Neural cell (in vitro differentiated cells): ENCODE data around the gene PTPRR. TPM values are rescaled to one million over a fixed set of nuclear protein-coding genes. Genes with fewer than 3 reads are reported as not detected.

Source experiments
- H2AFZ ChIP-seq: fragments of 200-600, 300-800 bp; sonication (generic), shearing (Covaris generic); 2 replicates; pipeline ENCODE4 v1.6.0; 2014; ENCODE audit warnings: low read depth, mild to moderate bottlenecking, antibody characterized with exemption, low read length, moderate library complexity
- H3F3A ChIP-seq: fragments of 200-600 bp; shearing (Covaris generic); 2 replicates; pipeline ENCODE4 v1.6.1; 2016; ENCODE audit warnings: mild to moderate bottlenecking, moderate library complexity, mixed read lengths, antibody characterized with exemption, low read length; ENCODE audit not compliant: insufficient read depth, poor library complexity, severe bottlenecking
- H3K27ac ChIP-seq: fragments of 200-600, 300-800 bp; sonication (generic), shearing (Covaris generic); 2 replicates; pipeline ENCODE4 v1.5.1; 2014; ENCODE audit warnings: mild to moderate bottlenecking, low read length, moderate library complexity
- H3K27me3 ChIP-seq: fragments of 300-800, 200-600 bp; sonication (generic), shearing (Covaris generic); 2 replicates; pipeline ENCODE4 v1.6.0; 2014; ENCODE audit warnings: mild to moderate bottlenecking, low read depth, low read length, moderate library complexity; ENCODE audit not compliant: insufficient read depth
- H3K36me3 ChIP-seq: fragments of 300-800, 200-600 bp; sonication (generic), shearing (Covaris generic); 2 replicates; pipeline ENCODE4 v1.5.1; 2014; ENCODE audit warnings: mild to moderate bottlenecking, antibody characterized with exemption, low read length, moderate library complexity; ENCODE audit not compliant: insufficient read depth
- H3K4me2 ChIP-seq: fragments of 300-800, 200-600 bp; sonication (generic), shearing (Covaris generic); 2 replicates; pipeline ENCODE4 v1.6.0; 2014; ENCODE audit warnings: mild to moderate bottlenecking, low read length
- H3K4me3 ChIP-seq: fragments of 300-800, 200-600 bp; sonication (generic), shearing (Covaris generic); 2 replicates; pipeline ENCODE4 v1.5.1; 2014; ENCODE audit warnings: mild to moderate bottlenecking, low read length, moderate library complexity
- H3K79me2 ChIP-seq: fragments of 200-600 bp; shearing (Covaris generic); replicated peaks from 2 replicates; pipeline ENCODE4 v1.6.0; 2014; ENCODE audit warnings: mild to moderate bottlenecking, low read length, moderate library complexity; ENCODE audit not compliant: insufficient read depth
- H3K9ac ChIP-seq: fragments of 300-800, 200-600 bp; sonication (generic), shearing (Covaris generic); 2 replicates; pipeline ENCODE4 v1.6.1; 2016; ENCODE audit warnings: mild to moderate bottlenecking, low read length, mixed read lengths
- H3K9me2 ChIP-seq: fragments of 200-600 bp; shearing (Covaris generic); 2 replicates; pipeline ENCODE4 v1.6.1; 2016; ENCODE audit warnings: mild to moderate bottlenecking, low read length, mixed read lengths; ENCODE audit not compliant: insufficient read depth
- H3K9me3 ChIP-seq: fragments of 200-600, 300-800 bp; sonication (generic), shearing (Covaris generic); 2 replicates; pipeline ENCODE4 v1.6.1; 2016; ENCODE audit warnings: mild to moderate bottlenecking, mixed run types, low read length, moderate library complexity, mixed read lengths
- H4K20me1 ChIP-seq: fragments of 200-600 bp; shearing (Covaris generic); 2 replicates; pipeline ENCODE4 v1.6.1; 2016; ENCODE audit warnings: mild to moderate bottlenecking, mixed run types; ENCODE audit not compliant: insufficient read depth
- EZH2 ChIP-seq: fragments of 200-600, 300-800 bp; shearing (Covaris generic), sonication (generic); IDR thresholded peaks from 2 replicates; pipeline ENCODE4 v1.6.1; 2014; ENCODE audit warnings: antibody characterized with exemption, low read length, borderline replicate concordance, mild to moderate bottlenecking; ENCODE audit not compliant: insufficient read depth, poor library complexity, severe bottlenecking
- POLR2AphosphoS5 ChIP-seq: IDR thresholded peaks from 2 replicates; pipeline ENCODE4 v1.6.1; 2012
- RAD21 ChIP-seq: fragments of 450-650 bp; conservative IDR thresholded peaks from 2 replicates; pipeline ENCODE4 v1.6.1; 2014; ENCODE audit warnings: antibody characterized with exemption, mild to moderate bottlenecking, moderate library complexity
- SMC3 ChIP-seq: fragments of 450-650 bp; conservative IDR thresholded peaks from 2 replicates; pipeline ENCODE4 v1.6.1; 2014; ENCODE audit warnings: antibody characterized with exemption, mild to moderate bottlenecking, moderate library complexity; ENCODE audit not compliant: poor library complexity
- TAF1 ChIP-seq: IDR thresholded peaks from 2 replicates; pipeline ENCODE4 v1.6.1; 2012; ENCODE audit warnings: low read depth
- polyA plus RNA-seq: library from polyadenylated mRNA; depleted of rRNA; stranded (reverse); fragments of >200 nt; gene quantifications from 2 replicates; pipeline ENCODE4 v1.2.3, GENCODE V29; 2014
- TF ChIP-seq, protein P1 (sequence below): IDR thresholded peaks from 2 replicates; pipeline ENCODE4 v1.6.1; 2012; ENCODE audit warnings: borderline replicate concordance
- TF ChIP-seq, protein P2 (sequence below): fragments of 450-650 bp; IDR thresholded peaks from 2 replicates; pipeline ENCODE4 v1.5.1; 2014; ENCODE audit warnings: antibody characterized with exemption, mild to moderate bottlenecking, moderate library complexity; ENCODE audit not compliant: poor library complexity, severe bottlenecking

The PTPRR gene
- polyA plus RNA-seq, 1 donor from 2014 or later, result 2.2 TPM

DNA sequence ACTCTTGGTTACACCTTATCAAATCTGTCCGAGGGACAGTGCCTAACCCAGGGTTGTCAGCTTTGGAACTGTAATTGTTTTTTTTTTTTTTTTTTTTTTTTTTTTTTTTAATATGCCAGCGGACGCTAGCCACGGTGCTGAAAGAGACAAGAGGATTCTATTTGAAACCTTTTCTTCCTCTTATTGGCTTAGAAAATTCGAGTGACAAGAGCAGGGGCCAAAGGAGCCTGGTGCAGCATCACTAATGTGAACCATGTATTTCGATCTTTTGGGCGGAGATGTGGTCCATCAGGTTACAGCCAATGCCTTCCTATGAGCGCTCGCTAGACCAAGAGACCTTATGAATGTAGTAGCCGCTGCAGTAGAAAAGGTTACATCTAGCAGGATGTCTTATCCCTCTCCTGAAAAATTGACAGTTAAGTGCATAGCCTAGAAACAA lies 922 bp downstream of the PTPRR start:
- H3F3A ChIP-seq, result no peaks in the 10 kb centered on the region
- H3K27ac ChIP-seq, result no peak overlapping the region
- no peaks in the 10 kb centered on the region for H3K9me3 ChIP-seq
- peaks cover 9% of the 10 kb centered on the region for H3K27me3 ChIP-seq
- H4K20me1 ChIP-seq, result no peaks in the 10 kb centered on the region
- H3K79me2 ChIP-seq, result no peaks in the 10 kb centered on the region
- H2AFZ ChIP-seq, result no peak overlapping the region
- no peaks in the 10 kb centered on the region for H3K36me3 ChIP-seq
- H3K9ac ChIP-seq, result peak overlapping the region; percentile 64
- H3K4me3 ChIP-seq, result peak overlapping the region; percentile 74
- H3K9me2 ChIP-seq, result no peaks in the 10 kb centered on the region
- peak overlapping the region; percentile 72 for H3K4me2 ChIP-seq
- TF ChIP-seq, protein P1, sequence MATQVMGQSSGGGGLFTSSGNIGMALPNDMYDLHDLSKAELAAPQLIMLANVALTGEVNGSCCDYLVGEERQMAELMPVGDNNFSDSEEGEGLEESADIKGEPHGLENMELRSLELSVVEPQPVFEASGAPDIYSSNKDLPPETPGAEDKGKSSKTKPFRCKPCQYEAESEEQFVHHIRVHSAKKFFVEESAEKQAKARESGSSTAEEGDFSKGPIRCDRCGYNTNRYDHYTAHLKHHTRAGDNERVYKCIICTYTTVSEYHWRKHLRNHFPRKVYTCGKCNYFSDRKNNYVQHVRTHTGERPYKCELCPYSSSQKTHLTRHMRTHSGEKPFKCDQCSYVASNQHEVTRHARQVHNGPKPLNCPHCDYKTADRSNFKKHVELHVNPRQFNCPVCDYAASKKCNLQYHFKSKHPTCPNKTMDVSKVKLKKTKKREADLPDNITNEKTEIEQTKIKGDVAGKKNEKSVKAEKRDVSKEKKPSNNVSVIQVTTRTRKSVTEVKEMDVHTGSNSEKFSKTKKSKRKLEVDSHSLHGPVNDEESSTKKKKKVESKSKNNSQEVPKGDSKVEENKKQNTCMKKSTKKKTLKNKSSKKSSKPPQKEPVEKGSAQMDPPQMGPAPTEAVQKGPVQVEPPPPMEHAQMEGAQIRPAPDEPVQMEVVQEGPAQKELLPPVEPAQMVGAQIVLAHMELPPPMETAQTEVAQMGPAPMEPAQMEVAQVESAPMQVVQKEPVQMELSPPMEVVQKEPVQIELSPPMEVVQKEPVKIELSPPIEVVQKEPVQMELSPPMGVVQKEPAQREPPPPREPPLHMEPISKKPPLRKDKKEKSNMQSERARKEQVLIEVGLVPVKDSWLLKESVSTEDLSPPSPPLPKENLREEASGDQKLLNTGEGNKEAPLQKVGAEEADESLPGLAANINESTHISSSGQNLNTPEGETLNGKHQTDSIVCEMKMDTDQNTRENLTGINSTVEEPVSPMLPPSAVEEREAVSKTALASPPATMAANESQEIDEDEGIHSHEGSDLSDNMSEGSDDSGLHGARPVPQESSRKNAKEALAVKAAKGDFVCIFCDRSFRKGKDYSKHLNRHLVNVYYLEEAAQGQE, result no peak
- no peak for TF ChIP-seq POLR2AphosphoS5
- no peak for TF ChIP-seq TAF1

DNA sequence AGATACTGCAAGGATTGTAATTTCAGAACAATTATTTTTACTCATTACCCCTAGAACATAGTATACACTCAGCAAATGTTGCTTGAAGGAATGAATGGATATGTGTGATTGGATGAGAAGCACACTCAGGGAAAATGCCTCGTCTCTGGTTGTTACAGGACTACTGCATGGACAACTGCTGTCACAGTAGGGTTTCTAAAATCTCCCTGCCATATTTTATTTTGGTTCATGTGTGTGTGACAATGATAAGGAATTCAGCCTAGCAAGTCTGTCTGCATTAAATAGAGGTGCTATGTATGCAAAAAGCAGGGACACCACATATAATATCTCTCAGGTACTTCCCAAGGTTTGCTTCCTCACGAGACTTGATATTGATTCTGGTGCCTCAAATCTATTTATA lies 1.4 kb downstream of the PTPRR start:
- Histone ChIP-seq H4K20me1 (no peaks in the 10 kb centered on the region), H3K9me3 (no peaks in the 10 kb centered on the region), H3K27me3 (peaks cover 9% of the 10 kb centered on the region), H3K4me2 (no peak overlapping the region), H3K9ac (no peak overlapping the region), H2AFZ (no peak overlapping the region), H3K9me2 (no peaks in the 10 kb centered on the region), H3K27ac (no peak overlapping the region), H3K79me2 (no peaks in the 10 kb centered on the region), H3K36me3 (no peaks in the 10 kb centered on the region), H3F3A (no peaks in the 10 kb centered on the region), H3K4me3 (peak overlapping the region; percentile 74)
- TF ChIP-seq POLR2AphosphoS5, result no peak

DNA sequence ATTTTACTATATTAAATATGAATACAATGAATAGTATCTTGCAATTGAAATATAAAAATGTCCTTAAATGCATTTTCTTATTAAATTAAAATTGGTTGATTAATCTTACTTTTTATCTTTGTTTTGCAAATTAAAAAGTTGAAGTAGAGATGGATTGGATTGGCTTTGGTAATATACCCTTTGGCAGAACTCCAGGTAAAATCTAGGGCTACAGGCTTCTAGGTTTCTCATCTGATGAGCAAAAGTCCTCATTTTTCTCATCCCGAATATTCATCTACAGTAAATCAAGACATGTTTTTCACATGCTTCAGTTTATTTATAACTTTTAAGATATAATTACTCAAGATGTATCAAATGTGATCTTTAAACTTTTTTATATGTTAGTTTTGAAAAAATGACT lies 2.2 kb downstream of the PTPRR start:
- Histone ChIP-seq H3K9me2 (no peaks in the 10 kb centered on the region), H4K20me1 (no peaks in the 10 kb centered on the region), H3K9ac (no peak overlapping the region), H3K9me3 (no peaks in the 10 kb centered on the region), H3K36me3 (no peaks in the 10 kb centered on the region), H3K27ac (no peak overlapping the region), H3K4me3 (no peak overlapping the region), H3K27me3 (peaks cover 9% of the 10 kb centered on the region), H2AFZ (no peak overlapping the region), H3K79me2 (no peaks in the 10 kb centered on the region), H3F3A (no peaks in the 10 kb centered on the region), H3K4me2 (no peak overlapping the region)
- TF ChIP-seq RAD21, result no peak
- no peak for TF ChIP-seq SMC3
- TF ChIP-seq TAF1, result no peak
- no peak for TF ChIP-seq EZH2
- TF ChIP-seq, protein P2, sequence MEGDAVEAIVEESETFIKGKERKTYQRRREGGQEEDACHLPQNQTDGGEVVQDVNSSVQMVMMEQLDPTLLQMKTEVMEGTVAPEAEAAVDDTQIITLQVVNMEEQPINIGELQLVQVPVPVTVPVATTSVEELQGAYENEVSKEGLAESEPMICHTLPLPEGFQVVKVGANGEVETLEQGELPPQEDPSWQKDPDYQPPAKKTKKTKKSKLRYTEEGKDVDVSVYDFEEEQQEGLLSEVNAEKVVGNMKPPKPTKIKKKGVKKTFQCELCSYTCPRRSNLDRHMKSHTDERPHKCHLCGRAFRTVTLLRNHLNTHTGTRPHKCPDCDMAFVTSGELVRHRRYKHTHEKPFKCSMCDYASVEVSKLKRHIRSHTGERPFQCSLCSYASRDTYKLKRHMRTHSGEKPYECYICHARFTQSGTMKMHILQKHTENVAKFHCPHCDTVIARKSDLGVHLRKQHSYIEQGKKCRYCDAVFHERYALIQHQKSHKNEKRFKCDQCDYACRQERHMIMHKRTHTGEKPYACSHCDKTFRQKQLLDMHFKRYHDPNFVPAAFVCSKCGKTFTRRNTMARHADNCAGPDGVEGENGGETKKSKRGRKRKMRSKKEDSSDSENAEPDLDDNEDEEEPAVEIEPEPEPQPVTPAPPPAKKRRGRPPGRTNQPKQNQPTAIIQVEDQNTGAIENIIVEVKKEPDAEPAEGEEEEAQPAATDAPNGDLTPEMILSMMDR, result no peak
- no peak for TF ChIP-seq POLR2AphosphoS5
